ENCODE data around the gene IFI27. TPM values are rescaled to one million over a fixed set of nuclear protein-coding genes. Genes with fewer than 3 reads are reported as not detected.

Gene IFI27
- total and polyA plus RNA-seq, 2 of the 8 experiments (the other 6 are each of a cell fraction or from before 2014, with no cell fraction given): 0.76 to 2.2 TPM

- DNase-seq (ENCODE audit: low read depth in 1 of 2, low spot score in 2 of 2) (no peak), FAIRE-seq (no peak)
- no peak overlapping the region for H3K4me3 ChIP-seq (ENCODE audit: extremely low read depth in 1 of 4, insufficient read depth in 2 of 4, low read depth in 3 of 4, low read length in 4 of 4)
- no peak overlapping the region for H2BK12ac ChIP-seq (ENCODE audit: low read depth, low read length)
- H3K79me1 ChIP-seq (ENCODE audit: low read depth, low read length): no peaks in the 10 kb centered on the region
- H2BK5ac ChIP-seq (ENCODE audit: low read depth, low read length): no peak overlapping the region
- CTCF ChIA-PET (ENCODE audit: partially characterized antibody): interaction anchor here (0.5 to 9.2 kb wide), 37 partner anchors 10 to 937 kb away, joined by 3 to 148 read pairs (median 5); partner anchors contain the start of gene IFI27L2
- no peak overlapping the region for H3K14ac ChIP-seq (ENCODE audit: insufficient read length)
- H4K91ac ChIP-seq (replicated peaks; ENCODE audit: insufficient read length, low read length): no peak overlapping the region
- H2BK20ac ChIP-seq (ENCODE audit: low read length): no peak overlapping the region
- H2AK5ac ChIP-seq (ENCODE audit: low read depth, low read length): no peak overlapping the region
- H3K4me2 ChIP-seq (ENCODE audit: insufficient read depth in 1 of 2, low read depth in 2 of 2, low read length in 2 of 2): no peak overlapping the region
- no peak overlapping the region for H3K9ac ChIP-seq (replicated peaks in 1 of 4; ENCODE audit: extremely low read depth in 1 of 4, low read depth in 3 of 4, low read length in 3 of 4)
- no peak overlapping the region for H3K18ac ChIP-seq (ENCODE audit: extremely low read depth, low read length)
- H3K4me1 ChIP-seq (replicated peaks in 1 of 4; ENCODE audit: control insufficient read depth in 3 of 4, insufficient read depth in 4 of 4, low read length in 3 of 4): peaks cover 7 to 17% (median 15%) of the 10 kb centered on the region in 4 experiments; a peak in 6 of 7 replicates
- no peak overlapping the region for H3K4ac ChIP-seq (replicated peaks; ENCODE audit: insufficient read length, low read depth, low read length)
- no peak overlapping the region for H2BK15ac ChIP-seq (ENCODE audit: low read length)
- H3K56ac ChIP-seq (replicated peaks; ENCODE audit: insufficient read length, low read depth, low read length): no peak overlapping the region
- no peaks in the 10 kb centered on the region for H4K20me1 ChIP-seq (replicated peaks in 1 of 2; ENCODE audit: control insufficient read depth in 1 of 2, insufficient read depth in 2 of 2, low read length in 2 of 2)
- H3K23me2 ChIP-seq (ENCODE audit: low read depth, low read length): no peaks in the 10 kb centered on the region
- POLR2A ChIA-PET (ENCODE audit: partially characterized antibody): interaction anchor here (0.9 kb wide), 2 partner anchors 14 to 51 kb away, joined by 3 read pairs; partner anchors contain the start of gene IFI27L2
- no peak overlapping the region for H2BK120ac ChIP-seq (replicated peaks; ENCODE audit: low read depth, low read length)
- H2AFZ ChIP-seq (ENCODE audit: low read length): no peak overlapping the region
- no peak overlapping the region for H4K5ac ChIP-seq (ENCODE audit: insufficient read length, low read depth, low read length)
- 84% methylated on average over 1 of the region's 1 CpG; no CpG with 5 or more reads in 1 of the 2 experiments for WGBS, 2 experiments (ENCODE audit: extremely low coverage in 1 of 2, insufficient coverage in 1 of 2, insufficient read length in 1 of 2, insufficient replicate concordance in 2 of 2, low coverage in 1 of 2, low lambda C conversion rate in 2 of 2, missing lambda C conversion rate in 1 of 2)
- no peak overlapping the region for H3K27ac ChIP-seq (ENCODE audit: low read depth, low read length)
- no peaks in the 10 kb centered on the region for H3K36me3 ChIP-seq (ENCODE audit: control insufficient read depth in 2 of 4, insufficient read depth in 4 of 4, low read length in 3 of 4)
- H3K27me3 ChIP-seq (replicated peaks in 1 of 4; ENCODE audit: control insufficient read depth in 3 of 4, extremely low read depth in 1 of 4, insufficient read depth in 3 of 4, low read length in 3 of 4): no peaks in the 10 kb centered on the region
- no peaks in the 10 kb centered on the region for H3K9me3 ChIP-seq (ENCODE audit: insufficient read depth in 2 of 2, low read depth in 1 of 2, low read length in 1 of 2)
- no peak overlapping the region for H4K8ac ChIP-seq (ENCODE audit: extremely low read depth, insufficient read depth, low read length)
- no peak overlapping the region for H3K23ac ChIP-seq (ENCODE audit: insufficient read length)
- no peaks in the 10 kb centered on the region for H3K79me2 ChIP-seq (ENCODE audit: control insufficient read depth in 1 of 2, insufficient read depth in 2 of 2, low read length in 2 of 2)
- no peak for TF ChIP-seq POLR2AphosphoS5 (IDR thresholded peaks at IDR 0.05; ENCODE audit: low read depth, low read length)
Measured at GRCh38 chr14:94142836-94143235, 32.3 kb downstream of the IFI27 start.
